Measurements from ENCODE around the gene DISP2. TPM values are rescaled to one million over a fixed set of nuclear protein-coding genes. Genes with fewer than 3 reads are reported as not detected.

DISP2 gene
- total and polyA plus RNA-seq, 9 of the 15 experiments (the other 6 are each of a cell fraction or from before 2014, with no cell fraction given) = 0.06 to 0.89 (median 0.15) TPM; not detected in 1

GRCh38 chr15:40377606-40378005 is 19.6 kb downstream of the DISP2 start:
- no peak for ATAC-seq
- CTCF ChIA-PET (ENCODE audit: low intra/inter-chr PET ratio) = no interaction called here

GRCh38 chr15:40379374-40379773 is 21.4 kb downstream of the DISP2 start:
- in situ Hi-C loops (cut with MboI) (no loop called here), intact Hi-C loops (cut with micrococcal nuclease) (no loop called here)
- peak overlapping the region; percentile 56 for H2AFZ ChIP-seq (ENCODE audit: low read depth, low read length)
- H3K27ac ChIP-seq (ENCODE audit: extremely low read depth, low read depth, low read length) = no peak overlapping the region; the same call in 2 of the 3 replicates
- no peak overlapping the region for H3K9ac ChIP-seq (ENCODE audit: insufficient read depth in 1 of 2, low read depth in 2 of 2, low read length in 2 of 2)
- no peak overlapping the region for H3K4me3 ChIP-seq
- peaks cover 19 to 29% of the 10 kb centered on the region in 2 experiments; a peak in 4 of 5 replicates for H3K4me1 ChIP-seq (replicated peaks in 1 of 2; ENCODE audit: control insufficient read depth in 2 of 2, insufficient read depth in 2 of 2, low read length in 2 of 2)
- no peaks in the 10 kb centered on the region for H4K20me1 ChIP-seq (replicated peaks; ENCODE audit: control insufficient read depth, insufficient read depth, low read length)
- FAIRE-seq (peak; percentile 84), DNase-seq (ENCODE audit: extremely low read depth in 1 of 4, low spot score in 3 of 4) (peak in 1 of 4 experiments; percentile 73), ATAC-seq (peak; percentile 61)
- no TSS peak for BruUV-seq (replicated peaks)
- peaks cover 17% of the 10 kb centered on the region for H3K79me2 ChIP-seq (ENCODE audit: control insufficient read depth, insufficient read depth, low read length)
- WGBS (ENCODE audit: insufficient coverage, low coverage, missing lambda C conversion rate) = 41% methylated on average over 4 of the region's 4 CpGs
- POLR2A ChIA-PET = interaction anchor here (0.6 to 1.7 kb wide), 4 partner anchors 10 to 999 kb away, joined by 3 to 6 read pairs (median 4); no protein-coding TSS in a partner anchor
- CTCF ChIA-PET (ENCODE audit: low intra/inter-chr PET ratio) = no interaction called here
- peaks cover 2% of the 10 kb centered on the region for H3K9me1 ChIP-seq (ENCODE audit: control insufficient read depth, insufficient read depth, low read length)
- H3K4me2 ChIP-seq (ENCODE audit: insufficient read depth, low read length) = peak overlapping the region; percentile 40
- no peaks in the 10 kb centered on the region for H3K9me3 ChIP-seq (replicated peaks; ENCODE audit: control insufficient read depth, insufficient read depth, low read depth, low read length)
- no peaks in the 10 kb centered on the region for H3K27me3 ChIP-seq (ENCODE audit: control insufficient read depth in 2 of 2, insufficient read depth in 2 of 2, low read length in 2 of 2)
- H3K36me3 ChIP-seq (ENCODE audit: control insufficient read depth, insufficient read depth, low read length) = peaks cover 2% of the 10 kb centered on the region; the same call in 1 of the 3 replicates
- TF ChIP-seq CEBPZ (IDR thresholded peaks at IDR 0.05; ENCODE audit: borderline replicate concordance, low read depth, low read length) (no peak), RUNX1 (IDR thresholded peaks at IDR 0.05; ENCODE audit: low read depth) (no peak), FUS (optimal IDR thresholded peaks at IDR 0.05; ENCODE audit: low read depth, low read length) (no peak), FOXA3 (CRISPR knock-in tag; conservative IDR thresholded peaks at IDR 0.05 in 1 of 2, IDR thresholded peaks at IDR 0.05 in 1 of 2) (no peak), POLR2B (IDR thresholded peaks at IDR 0.05; ENCODE audit: low read depth, partially characterized antibody) (no peak), SIN3B (IDR thresholded peaks at IDR 0.05; ENCODE audit: low read depth) (no peak), ZNF224 (CRISPR knock-in tag; IDR thresholded peaks at IDR 0.05) (no peak), POLR2A (conservative IDR thresholded peaks at IDR 0.05) (no peak), CBFA2T3 (IDR thresholded peaks at IDR 0.05) (peak; percentile 61), TFAP4 (CRISPR knock-in tag; IDR thresholded peaks at IDR 0.05; ENCODE audit: borderline replicate concordance) (no peak)

More at GRCh38 chr15:40377606-40378005, 19.6 kb downstream of the DISP2 start:
- in situ Hi-C loops (cut with MboI) (no loop called here), intact Hi-C loops (cut with micrococcal nuclease) (no loop called here)
- TF ChIP-seq PRPF4 (IDR thresholded peaks at IDR 0.05; ENCODE audit: insufficient read depth, low read depth, low read length, poor library complexity, severe bottlenecking) = no peak
- no peak for TF ChIP-seq PPARD (CRISPR knock-in tag; IDR thresholded peaks at IDR 0.05)
- TF ChIP-seq KDM2B (CRISPR knock-in tag; IDR thresholded peaks at IDR 0.05) = no peak
- TF ChIP-seq XRCC3 (IDR thresholded peaks at IDR 0.05) = no peak
- no peak for TF ChIP-seq ZFP1 (CRISPR knock-in tag; IDR thresholded peaks at IDR 0.05)
- TF ChIP-seq SIX5 (IDR thresholded peaks at IDR 0.05; ENCODE audit: borderline replicate concordance in 1 of 2, insufficient read depth in 1 of 2, low read depth in 1 of 2, low read length in 2 of 2) = no peak
- POLR2A ChIA-PET = no interaction called here
- H4K20me1 ChIP-seq (replicated peaks; ENCODE audit: control insufficient read depth, insufficient read depth, low read length) = no peaks in the 10 kb centered on the region
- DNase-seq (ENCODE audit: extremely low read depth in 1 of 4, low spot score in 3 of 4) = no peak
- no peak overlapping the region for H3K27ac ChIP-seq (ENCODE audit: extremely low read depth, low read depth, low read length)
- no peak overlapping the region for H3K4me3 ChIP-seq
- H3K9me1 ChIP-seq (ENCODE audit: control insufficient read depth, insufficient read depth, low read length) = no peaks in the 10 kb centered on the region
- no peaks in the 10 kb centered on the region for H3K27me3 ChIP-seq (ENCODE audit: control insufficient read depth in 2 of 2, insufficient read depth in 2 of 2, low read length in 2 of 2)
- WGBS (ENCODE audit: insufficient coverage, low coverage, missing lambda C conversion rate) = 56% methylated on average over 3 of the region's 3 CpGs
- H2AFZ ChIP-seq (ENCODE audit: low read depth, low read length) = peak overlapping the region; percentile 54
- no peaks in the 10 kb centered on the region for H3K9me3 ChIP-seq (replicated peaks; ENCODE audit: control insufficient read depth, insufficient read depth, low read depth, low read length)
- H3K4me1 ChIP-seq (replicated peaks in 1 of 2; ENCODE audit: control insufficient read depth in 2 of 2, insufficient read depth in 2 of 2, low read length in 2 of 2) = peaks cover 14% of the 10 kb centered on the region in 2 experiments; a peak in 4 of 5 replicates
- H3K36me3 ChIP-seq (ENCODE audit: control insufficient read depth, insufficient read depth, low read length) = no peaks in the 10 kb centered on the region
- no peak overlapping the region for H3K4me2 ChIP-seq (ENCODE audit: insufficient read depth, low read length)
- FAIRE-seq = no peak
- no peaks in the 10 kb centered on the region for H3K79me2 ChIP-seq (ENCODE audit: control insufficient read depth, insufficient read depth, low read length)
- no TSS peak for BruUV-seq (replicated peaks)
- no peak overlapping the region for H3K9ac ChIP-seq (ENCODE audit: insufficient read depth in 1 of 2, low read depth in 2 of 2, low read length in 2 of 2)

Measured in K562 (cell line).